PC-9 (cell line): Measurements from ENCODE around the gene KLHL26. TPM values are rescaled to one million over a fixed set of nuclear protein-coding genes. Genes with fewer than 3 reads are reported as not detected.

Source experiments
- BruUV-seq: library from RNA; stranded (reverse); fragments of 400-500 nt; replicated peaks from 2 replicates; lab custom pipeline; 2021; lab: Mats Ljungman, UMichigan
- CTCF ChIA-PET: fragments of 300-600 bp; sonication (Branson Sonifier 250); formaldehyde crosslinking; loops from one replicate; lab custom pipeline; 2022; ENCODE audit warnings: antibody characterized with exemption; lab: Charles Lee
- POLR2A ChIA-PET: fragments of 300-600 bp; sonication (Branson Sonifier 250); formaldehyde crosslinking; loops from one replicate; lab custom pipeline; 2022; ENCODE audit warnings: antibody characterized with exemption; ENCODE audit not compliant: unreplicated experiment; lab: Charles Lee
- DNase-seq, 2 experiments: peaks; one replicate each; pipeline versions ENCODE4 v3.0.0 to v3.0.0-alpha.2; 2015 to 2022; ENCODE audit warnings: mixed read lengths in 1 of 2
- H2AFZ ChIP-seq: fragments of 200-600 bp; sonication (generic); 2 replicates; pipeline ENCODE4 v1.8.1; 2017; ENCODE audit warnings: antibody characterized with exemption
- H3F3A ChIP-seq: fragments of 200-600 bp; sonication (generic); 2 replicates; pipeline ENCODE4 v1.8.1; 2017; ENCODE audit warnings: antibody characterized with exemption, mild to moderate bottlenecking, low read depth; ENCODE audit not compliant: insufficient read depth
- H3K27ac ChIP-seq: fragments of 200-600 bp; sonication (generic); 2 replicates; pipeline ENCODE4 v1.6.1; 2016; ENCODE audit warnings: mixed run types
- H3K27me3 ChIP-seq: fragments of 200-600 bp; sonication (generic); 2 replicates; pipeline ENCODE4 v1.6.1; 2016; ENCODE audit warnings: low read depth, mixed run types; ENCODE audit not compliant: insufficient read depth
- H3K36me3 ChIP-seq: fragments of 200-600 bp; sonication (generic); 2 replicates; pipeline ENCODE4 v1.6.1; 2016; ENCODE audit warnings: low read depth, mixed run types
- H3K4me1 ChIP-seq: fragments of 200-600 bp; sonication (generic); replicated peaks from 2 replicates; pipeline ENCODE4 v1.6.1; 2016; ENCODE audit warnings: mixed run types; ENCODE audit not compliant: insufficient read depth
- H3K4me2 ChIP-seq: fragments of 200-600 bp; sonication (generic); 2 replicates; pipeline ENCODE4 v1.6.1; 2017; ENCODE audit warnings: mixed run types
- H3K4me3 ChIP-seq: fragments of 200-600 bp; sonication (generic); 2 replicates; pipeline ENCODE4 v1.6.1; 2016; ENCODE audit warnings: mixed run types
- H3K79me2 ChIP-seq: fragments of 200-600 bp; sonication (generic); 2 replicates; pipeline ENCODE4 v1.6.1; 2017; ENCODE audit warnings: low read depth, mixed run types
- H3K9me2 ChIP-seq: fragments of 200-600 bp; sonication (generic); 2 replicates; pipeline ENCODE4 v1.8.1; 2017; ENCODE audit warnings: mild to moderate bottlenecking; ENCODE audit not compliant: insufficient read depth
- H3K9me3 ChIP-seq: fragments of 200-600 bp; sonication (generic); 2 replicates; pipeline ENCODE4 v1.8.1; 2016; ENCODE audit warnings: low read depth; ENCODE audit not compliant: insufficient read depth
- H4K20me1 ChIP-seq: fragments of 200-600 bp; sonication (generic); 2 replicates; pipeline ENCODE4 v1.8.1; 2017; ENCODE audit not compliant: insufficient read depth
- CTCF ChIP-seq: fragments of 200-600 bp; sonication (generic); conservative IDR thresholded peaks from 2 replicates; pipeline ENCODE4 v1.6.1; 2017; ENCODE audit warnings: mixed run types, antibody characterized with exemption, mild to moderate bottlenecking, moderate library complexity
- EZH2 ChIP-seq: fragments of 200-600 bp; sonication (generic); IDR thresholded peaks from 2 replicates; pipeline ENCODE4 v1.8.0; 2017; ENCODE audit warnings: antibody characterized with exemption, low read depth
- intact Hi-C: fragments of 100-400 bp; cut with micrococcal nuclease; formaldehyde crosslinking; loops from one replicate; pipeline ENCODE4 v1.10.0; 2022; ENCODE audit not compliant: unreplicated experiment
- total RNA-seq: library from RNA; stranded (reverse); gene quantifications from 2 replicates; pipeline ENCODE4 v1.2.3, GENCODE V29; 2021

Gene KLHL26
- total RNA-seq, 1 experiment from 2014 or later, result 11.8 TPM

GRCh38 chr19:18654469-18654868, 17.6 kb downstream of the KLHL26 start:
- TF ChIP-seq CTCF (no peak), EZH2 (no peak)
- Histone ChIP-seq H4K20me1 (peaks cover 16% of the 10 kb centered on the region), H2AFZ (no peak overlapping the region), H3K36me3 (no peaks in the 10 kb centered on the region), H3K4me2 (no peak overlapping the region), H3K79me2 (no peaks in the 10 kb centered on the region), H3K9me2 (no peaks in the 10 kb centered on the region), H3K4me1 (no peaks in the 10 kb centered on the region), H3K27me3 (no peaks in the 10 kb centered on the region), H3K4me3 (no peak overlapping the region), H3K27ac (no peak overlapping the region), H3F3A (no peaks in the 10 kb centered on the region), H3K9me3 (no peaks in the 10 kb centered on the region)
- intact Hi-C loops, result no loop called here
- peak in 1 of 2 experiments; percentile 20 for DNase-seq
- CTCF ChIA-PET, result no interaction called here
- POLR2A ChIA-PET, result no interaction called here
- BruUV-seq, result no TSS peak

GRCh38 chr19:18655173-18655844, 18.5 kb downstream of the KLHL26 start:
- POLR2A ChIA-PET, result no interaction called here
- Histone ChIP-seq H3K4me3 (no peak overlapping the region), H2AFZ (no peak overlapping the region), H3K27ac (no peak overlapping the region), H3F3A (no peaks in the 10 kb centered on the region), H4K20me1 (peaks cover 16% of the 10 kb centered on the region), H3K4me1 (no peaks in the 10 kb centered on the region), H3K9me3 (no peaks in the 10 kb centered on the region), H3K9me2 (no peaks in the 10 kb centered on the region), H3K27me3 (no peaks in the 10 kb centered on the region), H3K79me2 (no peaks in the 10 kb centered on the region), H3K36me3 (no peaks in the 10 kb centered on the region), H3K4me2 (no peak overlapping the region)
- no peak for TF ChIP-seq CTCF
- intact Hi-C loops, result no loop called here
- DNase-seq, result peak in 1 of 2 experiments; percentile 18
- CTCF ChIA-PET, result no interaction called here
- no TSS peak for BruUV-seq

GRCh38 chr19:18656337-18657086, 19.7 kb downstream of the KLHL26 start:
- Histone ChIP-seq H3K9me2 (no peaks in the 10 kb centered on the region), H3K4me2 (no peak overlapping the region), H3K4me3 (no peak overlapping the region), H3K9me3 (no peaks in the 10 kb centered on the region), H3K27me3 (no peaks in the 10 kb centered on the region), H3K79me2 (no peaks in the 10 kb centered on the region), H3K27ac (no peak overlapping the region), H4K20me1 (peaks cover 27% of the 10 kb centered on the region), H2AFZ (no peak overlapping the region), H3K4me1 (no peaks in the 10 kb centered on the region), H3K36me3 (no peaks in the 10 kb centered on the region), H3F3A (no peaks in the 10 kb centered on the region)
- TF ChIP-seq EZH2 (no peak), CTCF (no peak)
- intact Hi-C loops, result no loop called here
- peak in 1 of 2 experiments; percentile 1 for DNase-seq
- CTCF ChIA-PET, result no interaction called here
- POLR2A ChIA-PET, result no interaction called here
- BruUV-seq, result no TSS peak
